ENCODE results near the gene CANT1. TPM values are rescaled to one million over a fixed set of nuclear protein-coding genes. Genes with fewer than 3 reads are reported as not detected.

The CANT1 gene
- total and polyA plus RNA-seq, 4 donors = 6.2 to 20.0 (median 16.4) TPM

DNA sequence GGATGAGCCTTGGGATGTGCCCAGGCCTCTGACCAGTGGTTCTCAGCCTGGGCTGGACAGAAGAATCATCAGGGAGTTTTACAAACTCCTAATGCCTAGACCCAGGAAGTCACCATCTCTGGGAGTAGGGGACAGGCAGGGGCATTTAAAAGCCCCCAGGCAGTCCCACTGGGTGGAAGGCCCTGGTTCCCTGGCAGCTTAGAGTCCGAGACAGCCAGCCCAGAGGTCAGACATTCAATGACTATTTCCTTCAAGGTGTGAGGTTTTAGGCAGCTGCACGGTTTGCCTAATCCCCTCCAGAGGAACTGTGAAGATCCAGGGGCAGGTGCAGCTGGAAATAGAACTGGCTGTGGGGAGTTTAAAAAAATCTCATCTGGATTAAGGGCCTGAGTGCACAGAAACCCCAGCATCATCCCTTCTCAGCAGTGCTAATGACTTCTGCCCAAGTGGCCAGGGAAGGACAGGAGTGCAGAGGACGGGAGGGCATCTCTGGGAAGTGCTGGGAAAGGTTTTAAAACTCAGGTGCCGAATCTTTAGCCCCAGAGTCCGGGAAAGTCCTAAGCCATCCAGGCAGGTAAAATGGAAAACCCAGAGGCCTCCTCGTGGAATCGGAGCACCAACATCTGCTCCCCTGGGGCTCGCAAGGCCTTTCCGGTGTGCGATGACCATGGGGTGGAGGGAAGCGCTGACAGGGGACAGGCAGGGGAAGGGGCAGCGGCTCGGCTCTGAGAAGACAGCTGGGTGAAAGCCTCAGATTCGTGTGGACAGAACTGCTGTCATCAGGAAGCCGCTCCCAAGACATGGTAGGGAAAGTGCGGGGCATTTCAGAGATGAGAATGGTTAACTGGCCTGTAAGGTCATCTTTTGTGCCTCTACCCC lies 28.3 kb downstream of the CANT1 start:
- H3K4me1 ChIP-seq (ENCODE audit: control insufficient read depth in 4 of 4, insufficient read depth in 4 of 4, low read length in 3 of 4) = peaks cover 3 to 20% (median 6%) of the 10 kb centered on the region in 4 donors
- H3K9ac ChIP-seq (ENCODE audit: low read depth in 1 of 2, low read length in 2 of 2) = no peak overlapping the region
- no peaks in the 10 kb centered on the region for H3K36me3 ChIP-seq (ENCODE audit: control insufficient read depth in 4 of 4, insufficient read depth in 3 of 4, low read depth in 1 of 4, low read length in 3 of 4)
- TF ChIP-seq HNF4G (IDR thresholded peaks at IDR 0.05) (no peak), RXRA (IDR thresholded peaks at IDR 0.05) (no peak), YY1 (IDR thresholded peaks at IDR 0.05) (no peak), GABPA (IDR thresholded peaks at IDR 0.05 in 1 of 2, conservative IDR thresholded peaks at IDR 0.05 in 1 of 2) (no peak), HNF4A (conservative IDR thresholded peaks at IDR 0.05) (no peak), SP1 (IDR thresholded peaks at IDR 0.05) (no peak), RAD21 (IDR thresholded peaks at IDR 0.05) (no peak), EGR1 (IDR thresholded peaks at IDR 0.05; ENCODE audit: low read depth in 2 of 2) (no peak), NR2F2 (IDR thresholded peaks at IDR 0.05) (no peak), FOXA1 (IDR thresholded peaks at IDR 0.05) (no peak)
- TF ChIP-seq, protein P1, sequence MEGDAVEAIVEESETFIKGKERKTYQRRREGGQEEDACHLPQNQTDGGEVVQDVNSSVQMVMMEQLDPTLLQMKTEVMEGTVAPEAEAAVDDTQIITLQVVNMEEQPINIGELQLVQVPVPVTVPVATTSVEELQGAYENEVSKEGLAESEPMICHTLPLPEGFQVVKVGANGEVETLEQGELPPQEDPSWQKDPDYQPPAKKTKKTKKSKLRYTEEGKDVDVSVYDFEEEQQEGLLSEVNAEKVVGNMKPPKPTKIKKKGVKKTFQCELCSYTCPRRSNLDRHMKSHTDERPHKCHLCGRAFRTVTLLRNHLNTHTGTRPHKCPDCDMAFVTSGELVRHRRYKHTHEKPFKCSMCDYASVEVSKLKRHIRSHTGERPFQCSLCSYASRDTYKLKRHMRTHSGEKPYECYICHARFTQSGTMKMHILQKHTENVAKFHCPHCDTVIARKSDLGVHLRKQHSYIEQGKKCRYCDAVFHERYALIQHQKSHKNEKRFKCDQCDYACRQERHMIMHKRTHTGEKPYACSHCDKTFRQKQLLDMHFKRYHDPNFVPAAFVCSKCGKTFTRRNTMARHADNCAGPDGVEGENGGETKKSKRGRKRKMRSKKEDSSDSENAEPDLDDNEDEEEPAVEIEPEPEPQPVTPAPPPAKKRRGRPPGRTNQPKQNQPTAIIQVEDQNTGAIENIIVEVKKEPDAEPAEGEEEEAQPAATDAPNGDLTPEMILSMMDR (IDR thresholded peaks at IDR 0.05; ENCODE audit: low read depth, low read length, missing input control) = no peak
- TF ChIP-seq, protein P2, sequence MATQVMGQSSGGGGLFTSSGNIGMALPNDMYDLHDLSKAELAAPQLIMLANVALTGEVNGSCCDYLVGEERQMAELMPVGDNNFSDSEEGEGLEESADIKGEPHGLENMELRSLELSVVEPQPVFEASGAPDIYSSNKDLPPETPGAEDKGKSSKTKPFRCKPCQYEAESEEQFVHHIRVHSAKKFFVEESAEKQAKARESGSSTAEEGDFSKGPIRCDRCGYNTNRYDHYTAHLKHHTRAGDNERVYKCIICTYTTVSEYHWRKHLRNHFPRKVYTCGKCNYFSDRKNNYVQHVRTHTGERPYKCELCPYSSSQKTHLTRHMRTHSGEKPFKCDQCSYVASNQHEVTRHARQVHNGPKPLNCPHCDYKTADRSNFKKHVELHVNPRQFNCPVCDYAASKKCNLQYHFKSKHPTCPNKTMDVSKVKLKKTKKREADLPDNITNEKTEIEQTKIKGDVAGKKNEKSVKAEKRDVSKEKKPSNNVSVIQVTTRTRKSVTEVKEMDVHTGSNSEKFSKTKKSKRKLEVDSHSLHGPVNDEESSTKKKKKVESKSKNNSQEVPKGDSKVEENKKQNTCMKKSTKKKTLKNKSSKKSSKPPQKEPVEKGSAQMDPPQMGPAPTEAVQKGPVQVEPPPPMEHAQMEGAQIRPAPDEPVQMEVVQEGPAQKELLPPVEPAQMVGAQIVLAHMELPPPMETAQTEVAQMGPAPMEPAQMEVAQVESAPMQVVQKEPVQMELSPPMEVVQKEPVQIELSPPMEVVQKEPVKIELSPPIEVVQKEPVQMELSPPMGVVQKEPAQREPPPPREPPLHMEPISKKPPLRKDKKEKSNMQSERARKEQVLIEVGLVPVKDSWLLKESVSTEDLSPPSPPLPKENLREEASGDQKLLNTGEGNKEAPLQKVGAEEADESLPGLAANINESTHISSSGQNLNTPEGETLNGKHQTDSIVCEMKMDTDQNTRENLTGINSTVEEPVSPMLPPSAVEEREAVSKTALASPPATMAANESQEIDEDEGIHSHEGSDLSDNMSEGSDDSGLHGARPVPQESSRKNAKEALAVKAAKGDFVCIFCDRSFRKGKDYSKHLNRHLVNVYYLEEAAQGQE (IDR thresholded peaks at IDR 0.05) = no peak
- TF ChIP-seq, protein P3, sequence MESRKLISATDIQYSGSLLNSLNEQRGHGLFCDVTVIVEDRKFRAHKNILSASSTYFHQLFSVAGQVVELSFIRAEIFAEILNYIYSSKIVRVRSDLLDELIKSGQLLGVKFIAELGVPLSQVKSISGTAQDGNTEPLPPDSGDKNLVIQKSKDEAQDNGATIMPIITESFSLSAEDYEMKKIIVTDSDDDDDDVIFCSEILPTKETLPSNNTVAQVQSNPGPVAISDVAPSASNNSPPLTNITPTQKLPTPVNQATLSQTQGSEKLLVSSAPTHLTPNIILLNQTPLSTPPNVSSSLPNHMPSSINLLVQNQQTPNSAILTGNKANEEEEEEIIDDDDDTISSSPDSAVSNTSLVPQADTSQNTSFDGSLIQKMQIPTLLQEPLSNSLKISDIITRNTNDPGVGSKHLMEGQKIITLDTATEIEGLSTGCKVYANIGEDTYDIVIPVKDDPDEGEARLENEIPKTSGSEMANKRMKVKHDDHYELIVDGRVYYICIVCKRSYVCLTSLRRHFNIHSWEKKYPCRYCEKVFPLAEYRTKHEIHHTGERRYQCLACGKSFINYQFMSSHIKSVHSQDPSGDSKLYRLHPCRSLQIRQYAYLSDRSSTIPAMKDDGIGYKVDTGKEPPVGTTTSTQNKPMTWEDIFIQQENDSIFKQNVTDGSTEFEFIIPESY (IDR thresholded peaks at IDR 0.05) = no peak
- TF ChIP-seq, protein P4, sequence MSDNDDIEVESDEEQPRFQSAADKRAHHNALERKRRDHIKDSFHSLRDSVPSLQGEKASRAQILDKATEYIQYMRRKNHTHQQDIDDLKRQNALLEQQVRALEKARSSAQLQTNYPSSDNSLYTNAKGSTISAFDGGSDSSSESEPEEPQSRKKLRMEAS (IDR thresholded peaks at IDR 0.05) = no peak
- TF ChIP-seq, protein P5, sequence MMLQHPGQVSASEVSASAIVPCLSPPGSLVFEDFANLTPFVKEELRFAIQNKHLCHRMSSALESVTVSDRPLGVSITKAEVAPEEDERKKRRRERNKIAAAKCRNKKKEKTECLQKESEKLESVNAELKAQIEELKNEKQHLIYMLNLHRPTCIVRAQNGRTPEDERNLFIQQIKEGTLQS (IDR thresholded peaks at IDR 0.05) = no peak
- H3K27ac ChIP-seq (ENCODE audit: low read depth in 1 of 2, low read length in 2 of 2) = no peak overlapping the region
- no peaks in the 10 kb centered on the region for H3K27me3 ChIP-seq (ENCODE audit: control insufficient read depth in 4 of 4, insufficient read depth in 4 of 4, low read length in 3 of 4)
- 89% methylated on average over 16 of the region's 16 CpGs for WGBS
- no peak for DNase-seq (ENCODE audit: low spot score)
- H3K4me3 ChIP-seq (ENCODE audit: low read depth in 1 of 3, low read length in 3 of 3) = no peak overlapping the region
- H3K9me3 ChIP-seq (ENCODE audit: control insufficient read depth in 4 of 4, low read length in 3 of 4) = no peaks in the 10 kb centered on the region

Data from liver (tissue), 9 donors.